LNCAP (cell line): Measurements from ENCODE around the gene SLC13A3.

Experiments
- TF ChIP-seq, protein P1 (sequence below): fragments of 450-650 bp; IDR thresholded peaks from 2 replicates; pipeline ENCODE4 v1.5.1; 2017; ENCODE audit warnings: mild to moderate bottlenecking

The SLC13A3 gene

GRCh38 chr20:46677608-46678007, 26.3 kb upstream of the SLC13A3 start:
- TF ChIP-seq, protein P1, sequence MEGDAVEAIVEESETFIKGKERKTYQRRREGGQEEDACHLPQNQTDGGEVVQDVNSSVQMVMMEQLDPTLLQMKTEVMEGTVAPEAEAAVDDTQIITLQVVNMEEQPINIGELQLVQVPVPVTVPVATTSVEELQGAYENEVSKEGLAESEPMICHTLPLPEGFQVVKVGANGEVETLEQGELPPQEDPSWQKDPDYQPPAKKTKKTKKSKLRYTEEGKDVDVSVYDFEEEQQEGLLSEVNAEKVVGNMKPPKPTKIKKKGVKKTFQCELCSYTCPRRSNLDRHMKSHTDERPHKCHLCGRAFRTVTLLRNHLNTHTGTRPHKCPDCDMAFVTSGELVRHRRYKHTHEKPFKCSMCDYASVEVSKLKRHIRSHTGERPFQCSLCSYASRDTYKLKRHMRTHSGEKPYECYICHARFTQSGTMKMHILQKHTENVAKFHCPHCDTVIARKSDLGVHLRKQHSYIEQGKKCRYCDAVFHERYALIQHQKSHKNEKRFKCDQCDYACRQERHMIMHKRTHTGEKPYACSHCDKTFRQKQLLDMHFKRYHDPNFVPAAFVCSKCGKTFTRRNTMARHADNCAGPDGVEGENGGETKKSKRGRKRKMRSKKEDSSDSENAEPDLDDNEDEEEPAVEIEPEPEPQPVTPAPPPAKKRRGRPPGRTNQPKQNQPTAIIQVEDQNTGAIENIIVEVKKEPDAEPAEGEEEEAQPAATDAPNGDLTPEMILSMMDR: no peak

DNA sequence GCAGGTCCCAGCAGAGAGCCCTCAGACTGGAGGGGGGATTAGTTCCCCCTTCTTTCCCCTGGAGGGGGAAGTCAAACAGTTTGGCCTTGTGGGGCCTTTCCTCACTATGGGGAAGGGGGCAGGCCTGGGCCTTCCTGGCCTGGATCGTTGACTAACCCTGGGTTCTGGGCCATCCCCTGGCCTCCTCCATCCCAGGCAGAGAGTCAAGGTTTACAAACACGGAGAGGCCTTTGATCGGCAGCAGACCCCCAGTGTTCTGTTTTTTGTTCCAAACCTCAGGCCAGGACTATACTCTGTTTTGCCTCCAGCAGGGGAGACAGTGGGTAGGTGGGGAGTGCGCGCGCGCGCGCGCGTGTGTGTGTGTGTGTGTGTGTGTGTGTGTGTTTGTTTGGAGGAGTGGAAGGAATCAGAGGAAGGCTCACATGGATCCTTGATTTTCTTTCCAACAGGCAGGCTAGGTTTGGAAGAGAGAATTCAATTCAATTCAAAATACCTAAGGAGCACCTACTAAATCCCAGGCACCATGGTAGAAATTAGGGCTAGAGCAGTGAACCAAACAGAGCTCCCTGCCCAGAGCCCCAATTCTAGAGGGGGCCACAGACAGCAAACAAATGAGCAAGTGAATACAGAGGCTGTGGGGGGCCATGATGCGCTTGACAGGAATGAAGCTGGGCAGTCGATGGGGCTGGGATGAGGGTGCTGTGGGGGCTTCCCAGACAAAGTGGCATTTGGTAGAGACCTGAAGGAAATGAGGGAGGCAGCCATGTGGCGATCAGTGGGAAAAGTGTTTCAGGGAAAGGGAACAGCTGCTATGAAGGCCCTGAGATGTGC, 23.2 kb upstream of the SLC13A3 start:
- TF ChIP-seq, protein P1: no peak

DNA sequence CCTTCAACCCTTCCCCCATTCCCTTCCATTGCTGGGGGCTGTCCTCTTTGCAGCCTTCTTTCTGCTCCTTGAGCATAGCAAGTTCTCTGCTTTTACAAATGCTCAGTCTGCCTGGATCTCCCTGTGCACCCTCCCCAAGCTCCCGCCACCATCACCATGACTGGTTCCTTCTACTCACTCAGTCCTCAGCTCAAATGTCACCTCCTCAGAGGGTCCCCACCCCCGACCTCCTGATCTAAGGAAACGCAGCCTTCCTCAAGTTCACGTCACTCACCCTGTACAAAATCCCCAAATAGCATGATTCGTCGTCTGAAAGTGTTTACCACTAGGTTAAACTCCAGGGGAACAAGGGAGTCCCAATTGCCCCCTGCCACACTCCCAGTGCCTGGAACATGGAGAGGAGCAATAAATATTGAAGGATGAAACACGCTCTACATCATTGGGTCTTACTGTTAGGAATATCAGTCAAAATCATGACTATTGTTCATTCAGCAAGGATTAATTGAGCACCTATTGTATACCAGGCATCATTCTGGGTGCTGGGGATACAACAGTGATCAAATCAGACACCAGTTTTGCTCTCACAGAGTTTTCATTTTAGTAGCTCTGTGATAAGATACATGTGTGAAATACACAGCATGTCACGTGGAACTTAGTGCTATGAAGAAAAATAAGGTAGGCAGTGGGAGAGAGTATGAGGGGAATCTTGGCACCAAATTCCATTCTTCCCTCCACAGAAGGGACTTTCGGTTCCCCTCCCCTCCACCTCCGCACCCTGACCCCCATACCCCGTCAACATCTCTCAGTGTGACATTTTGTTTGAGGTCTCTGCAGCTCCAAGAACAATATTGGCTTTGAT, 22.4 kb upstream of the SLC13A3 start:
- TF ChIP-seq, protein P1: no peak

DNA sequence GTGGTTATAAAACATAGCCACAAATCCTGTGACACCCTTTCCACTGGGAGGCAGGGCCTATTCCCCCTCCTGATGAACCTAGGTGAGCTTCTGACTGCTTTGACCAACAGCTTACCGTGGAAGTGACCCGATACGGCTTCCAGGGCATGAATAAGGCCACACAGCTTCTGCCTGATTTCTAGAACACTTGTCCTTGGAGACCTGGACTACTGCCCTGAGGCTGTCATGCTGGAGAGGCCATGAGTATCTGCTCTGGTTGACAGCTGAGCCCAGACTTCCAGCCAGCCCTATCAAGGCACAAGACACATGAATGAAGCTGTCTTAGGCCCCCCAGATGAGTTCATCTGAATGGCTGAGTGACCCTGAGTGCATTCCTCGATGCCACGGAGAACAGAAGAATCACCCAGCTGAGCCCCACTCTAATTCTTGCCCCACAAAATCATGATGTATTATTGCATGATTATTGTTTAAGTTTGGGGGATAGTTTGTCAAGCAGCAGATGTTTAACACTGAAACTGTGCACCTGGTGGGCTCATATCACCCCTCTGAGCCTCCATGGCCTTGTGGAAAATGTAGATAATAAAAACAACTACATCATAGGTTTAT, 21.4 kb upstream of the SLC13A3 start:
- TF ChIP-seq, protein P1: no peak

GRCh38 chr20:46671866-46672542, 20.7 kb upstream of the SLC13A3 start:
- TF ChIP-seq, protein P1: no peak

- TF ChIP-seq, protein P1: no peak
Measured at GRCh38 chr20:46670585-46671584, 19.6 kb upstream of the SLC13A3 start.
